ENCODE data around the gene MPP3.

The MPP3 gene

DNA sequence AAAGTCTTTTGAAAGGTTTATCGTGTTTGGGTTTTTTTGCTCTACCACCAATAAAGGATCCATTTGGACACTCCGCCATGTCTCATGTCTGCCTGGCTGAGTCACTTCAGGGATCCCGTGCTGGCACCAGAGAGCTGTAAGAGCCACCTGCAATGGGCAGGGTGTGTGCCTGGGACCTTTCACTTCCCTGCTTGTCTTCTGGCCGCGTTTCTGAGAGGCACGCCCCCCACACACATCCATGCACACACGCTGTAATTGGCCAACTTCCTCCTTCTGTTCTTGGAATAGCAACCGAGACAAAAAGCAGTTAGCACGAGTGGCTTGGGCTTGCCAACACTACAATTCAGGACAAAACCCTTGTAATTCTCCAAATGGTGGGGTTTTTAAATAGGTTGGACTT, 64.6 kb downstream of the MPP3 start:
- TF ChIP-seq SP3 (tag by site-specific recombination; IDR thresholded peaks at IDR 0.05) (no peak), ZBTB20 (tag by site-specific recombination; IDR thresholded peaks at IDR 0.05) (no peak), SETDB1 (IDR thresholded peaks at IDR 0.05; ENCODE audit: insufficient read length, low read length) (no peak), OVOL3 (tag by site-specific recombination; IDR thresholded peaks at IDR 0.05) (no peak), ZNF311 (tag by site-specific recombination; IDR thresholded peaks at IDR 0.05; ENCODE audit: borderline replicate concordance) (no peak)
- H3K4me1 ChIP-seq (ENCODE audit: control insufficient read depth, insufficient read depth, low read length): no peaks in the 10 kb centered on the region
- H3K36me3 ChIP-seq (ENCODE audit: control insufficient read depth in 2 of 2, insufficient read depth in 1 of 2, low read length in 2 of 2): peaks cover 25 to 55% of the 10 kb centered on the region in 2 experiments
- POLR2A ChIA-PET: no interaction called here
- no peaks in the 10 kb centered on the region for H3K9me3 ChIP-seq (ENCODE audit: control insufficient read depth, insufficient read depth, low read depth, low read length)
- CTCF ChIA-PET: interaction anchor here (0.6 to 3.8 kb wide), 6 partner anchors 8 to 78 kb away, joined by 3 to 30 read pairs (median 13); partner anchors contain the start of genes CD300LG and SOST
- H3K27ac ChIP-seq (ENCODE audit: extremely low read depth, low read depth, low read length): no peak overlapping the region
- no peak overlapping the region for H3K4me3 ChIP-seq (ENCODE audit: low read depth, low read length)

GRCh38 chr17:43767713-43768059, 65.3 kb downstream of the MPP3 start:
- TF ChIP-seq, protein P1, sequence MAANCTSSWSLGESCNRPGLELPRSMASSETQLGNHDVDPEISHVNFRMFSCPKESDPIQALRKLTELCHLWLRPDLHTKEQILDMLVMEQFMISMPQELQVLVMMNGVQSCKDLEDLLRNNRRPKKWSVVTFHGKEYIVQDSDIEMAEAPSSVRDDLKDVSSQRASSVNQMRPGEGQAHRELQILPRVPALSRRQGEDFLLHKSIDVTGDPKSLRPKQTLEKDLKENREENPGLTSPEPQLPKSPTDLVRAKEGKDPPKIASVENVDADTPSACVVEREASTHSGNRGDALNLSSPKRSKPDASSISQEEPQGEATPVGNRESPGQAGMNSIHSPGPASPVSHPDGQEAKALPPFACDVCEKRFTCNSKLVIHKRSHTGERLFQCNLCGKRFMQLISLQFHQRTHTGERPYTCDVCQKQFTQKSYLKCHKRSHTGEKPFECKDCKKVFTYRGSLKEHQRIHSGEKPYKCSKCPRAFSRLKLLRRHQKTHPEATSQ (tag by site-specific recombination; IDR thresholded peaks at IDR 0.05): no peak
- TF ChIP-seq ZNF658 (tag by site-specific recombination; IDR thresholded peaks at IDR 0.05) (no peak), ZNF621 (tag by site-specific recombination; IDR thresholded peaks at IDR 0.05) (no peak), ZNF23 (tag by site-specific recombination; IDR thresholded peaks at IDR 0.05; ENCODE audit: borderline replicate concordance) (no peak), GLIS2 (tag by site-specific recombination; IDR thresholded peaks at IDR 0.05) (no peak), ZNF114 (tag by site-specific recombination; IDR thresholded peaks at IDR 0.05) (no peak), HOXD13 (CRISPR knock-in tag; IDR thresholded peaks at IDR 0.05; ENCODE audit: borderline replicate concordance) (no peak), ZNF324 (tag by site-specific recombination; IDR thresholded peaks at IDR 0.05) (no peak)
- TF ChIP-seq, protein P2, sequence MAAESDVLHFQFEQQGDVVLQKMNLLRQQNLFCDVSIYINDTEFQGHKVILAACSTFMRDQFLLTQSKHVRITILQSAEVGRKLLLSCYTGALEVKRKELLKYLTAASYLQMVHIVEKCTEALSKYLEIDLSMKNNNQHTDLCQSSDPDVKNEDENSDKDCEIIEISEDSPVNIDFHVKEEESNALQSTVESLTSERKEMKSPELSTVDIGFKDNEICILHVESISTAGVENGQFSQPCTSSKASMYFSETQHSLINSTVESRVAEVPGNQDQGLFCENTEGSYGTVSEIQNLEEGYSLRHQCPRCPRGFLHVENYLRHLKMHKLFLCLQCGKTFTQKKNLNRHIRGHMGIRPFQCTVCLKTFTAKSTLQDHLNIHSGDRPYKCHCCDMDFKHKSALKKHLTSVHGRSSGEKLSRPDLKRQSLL (tag by site-specific recombination; IDR thresholded peaks at IDR 0.05): no peak
- Histone ChIP-seq H3K9me3 (ENCODE audit: control insufficient read depth, insufficient read depth, low read depth, low read length) (no peaks in the 10 kb centered on the region), H3K4me3 (ENCODE audit: low read depth, low read length) (no peak overlapping the region), H3K27ac (ENCODE audit: extremely low read depth, low read depth, low read length) (no peak overlapping the region), H3K4me1 (ENCODE audit: control insufficient read depth, insufficient read depth, low read length) (no peaks in the 10 kb centered on the region), H3K36me3 (ENCODE audit: control insufficient read depth in 2 of 2, insufficient read depth in 1 of 2, low read length in 2 of 2) (peaks cover 18 to 48% of the 10 kb centered on the region in 2 experiments)
- ChIA-PET CTCF (interaction anchor here (0.6 to 3.8 kb wide), 17 partner anchors 7 to 293 kb away, joined by 3 to 67 read pairs (median 3); partner anchors contain the start of genes CD300LG, ETV4, MEOX1 and MPP2), POLR2A (interaction anchor here (0.6 to 1.2 kb wide), 3 partner anchors 49 to 189 kb away, joined by 3 to 5 read pairs (median 4); no protein-coding TSS in a partner anchor)

GRCh38 chr17:43767053-43767712, 65.8 kb downstream of the MPP3 start:
- no peak overlapping the region for H3K4me3 ChIP-seq (ENCODE audit: low read depth, low read length)
- CTCF ChIA-PET: interaction anchor here (0.6 to 3.8 kb wide), 37 partner anchors 9 to 292 kb away, joined by 3 to 67 read pairs (median 4); partner anchors contain the start of genes CD300LG, CFAP97D1, ETV4 and MEOX1
- peaks cover 14 to 43% of the 10 kb centered on the region in 2 experiments for H3K36me3 ChIP-seq (ENCODE audit: control insufficient read depth in 2 of 2, insufficient read depth in 1 of 2, low read length in 2 of 2)
- POLR2A ChIA-PET: interaction anchor here (0.6 to 1.2 kb wide), 3 partner anchors 49 to 188 kb away, joined by 3 to 5 read pairs (median 4); no protein-coding TSS in a partner anchor
- H3K4me1 ChIP-seq (ENCODE audit: control insufficient read depth, insufficient read depth, low read length): no peaks in the 10 kb centered on the region
- H3K27ac ChIP-seq (ENCODE audit: extremely low read depth, low read depth, low read length): no peak overlapping the region
- H3K9me3 ChIP-seq (ENCODE audit: control insufficient read depth, insufficient read depth, low read depth, low read length): no peaks in the 10 kb centered on the region
- TF ChIP-seq KLF7 (tag by site-specific recombination; IDR thresholded peaks at IDR 0.05; ENCODE audit: borderline replicate concordance) (no peak), GLIS2 (tag by site-specific recombination; IDR thresholded peaks at IDR 0.05) (no peak), BCL11A (tag by site-specific recombination; IDR thresholded peaks at IDR 0.05; ENCODE audit: low read depth) (no peak), ZNF341 (tag by site-specific recombination; IDR thresholded peaks at IDR 0.05; ENCODE audit: low read depth) (no peak), ZNF621 (tag by site-specific recombination; IDR thresholded peaks at IDR 0.05) (no peak), ZNF521 (tag by site-specific recombination; IDR thresholded peaks at IDR 0.05) (no peak), ZNF837 (tag by site-specific recombination; IDR thresholded peaks at IDR 0.05) (no peak), ZNF121 (tag by site-specific recombination; IDR thresholded peaks at IDR 0.05) (no peak), WT1 (tag by site-specific recombination; IDR thresholded peaks at IDR 0.05) (no peak), ZNF324 (tag by site-specific recombination; IDR thresholded peaks at IDR 0.05) (no peak), RBAK (tag by site-specific recombination; IDR thresholded peaks at IDR 0.05) (no peak), REST (tag by site-specific recombination; IDR thresholded peaks at IDR 0.05) (no peak)
- TF ChIP-seq, protein P3, sequence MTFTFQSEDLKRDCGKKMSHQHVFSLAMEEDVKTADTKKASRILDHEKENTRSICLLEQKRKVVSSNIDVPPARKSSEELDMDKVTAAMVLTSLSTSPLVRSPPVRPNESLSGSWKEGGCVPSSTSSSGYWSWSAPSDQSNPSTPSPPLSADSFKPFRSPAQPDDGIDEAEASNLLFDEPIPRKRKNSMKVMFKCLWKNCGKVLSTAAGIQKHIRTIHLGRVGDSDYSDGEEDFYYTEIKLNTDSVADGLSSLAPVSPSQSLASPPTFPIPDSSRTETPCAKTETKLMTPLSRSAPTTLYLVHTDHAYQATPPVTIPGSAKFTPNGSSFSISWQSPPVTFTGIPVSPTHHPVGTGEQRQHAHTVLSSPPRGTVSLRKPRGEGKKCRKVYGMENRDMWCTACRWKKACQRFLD (tag by site-specific recombination; IDR thresholded peaks at IDR 0.05): no peak
